T47D (cell line): ENCODE results near the gene RHBDF1.

Experiments used
- DNase-seq, 2 experiments: peaks; one replicate each; pipeline versions ENCODE4 v3.0.0 to v3.0.0-alpha.2; 2011 to 2012; ENCODE audit warnings: low read depth in 1 of 2, low spot score in 1 of 2
- JUND ChIP-seq: IDR thresholded peaks from 2 replicates; pipeline ENCODE4 v1.6.1; 2012; ENCODE audit warnings: low read depth
- in situ Hi-C: cut with HindIII; loops from 2 replicates; pipeline ENCODE4 v1.10.0; 2016; ENCODE audit warnings: low sequenced_read_pairs, low pct_unique_long_range_greater_than_20kb

The RHBDF1 gene

GRCh38 chr16:76535-77272 is 4.3 kb upstream of the RHBDF1 start:
- in situ Hi-C loops, result no loop called here
- no peak for DNase-seq

GRCh38 chr16:75580-76501 is 3.4 kb upstream of the RHBDF1 start:
- in situ Hi-C loops, result no loop called here
- no peak for DNase-seq

More at GRCh38 chr16:76535-77272, 4.3 kb upstream of the RHBDF1 start:
- TF ChIP-seq JUND, result no peak

GRCh38 chr16:74747-75334 is 2.4 kb upstream of the RHBDF1 start:
- no peak for DNase-seq
- no peak for TF ChIP-seq JUND
- in situ Hi-C loops, result no loop called here

More at GRCh38 chr16:75580-76501, 3.4 kb upstream of the RHBDF1 start:
- no peak for TF ChIP-seq JUND

- TF ChIP-seq JUND, result no peak
- no peak for DNase-seq
- in situ Hi-C loops, result no loop called here
These were observed 1.8 kb upstream of the RHBDF1 start for GRCh38 chr16:74051-74746.

- no peak for TF ChIP-seq JUND
- in situ Hi-C loops, result no loop called here
- peak; percentile 96 to 98 for DNase-seq
These were observed 660 bp downstream of the RHBDF1 start for GRCh38 chr16:71540-72401.

- no peak for DNase-seq
- in situ Hi-C loops, result no loop called here
- no peak for TF ChIP-seq JUND
These were observed 1.3 kb downstream of the RHBDF1 start for GRCh38 chr16:71210-71539.

GRCh38 chr16:69181-69580 is 3.2 kb downstream of the RHBDF1 start:
- in situ Hi-C loops, result no loop called here
- TF ChIP-seq JUND, result no peak
- no peak for DNase-seq

- in situ Hi-C loops, result no loop called here
- no peak for TF ChIP-seq JUND
- DNase-seq, result no peak
These were observed 4.3 kb downstream of the RHBDF1 start for GRCh38 chr16:67884-68789.

- no peak for TF ChIP-seq JUND
- in situ Hi-C loops, result no loop called here
- no peak for DNase-seq
These were observed 5.1 kb downstream of the RHBDF1 start for GRCh38 chr16:67183-67791.

- no peak for TF ChIP-seq JUND
- in situ Hi-C loops, result no loop called here
- no peak for DNase-seq
These were observed 5.9 kb downstream of the RHBDF1 start for GRCh38 chr16:66309-67182.
